Activated CD4-positive, alpha-beta T cell treated with anti-CD3 and anti-CD28 coated beads, Interleukin-2, amount 50 U/mL, for 24 hours (primary cell): ENCODE measurements around the gene FSTL4.

Source experiments
- DNase-seq, 2 donors: peaks; one replicate each; pipeline ENCODE4 v3.0.0-alpha.2; 2020; ENCODE audit warnings: low read depth in 1 of 2, low spot score in 1 of 2

FSTL4 gene

GRCh38 chr5:133431326-133431865 lies 180.9 kb downstream of the FSTL4 start:
- no peak for DNase-seq

GRCh38 chr5:133430095-133430494 lies 182.2 kb downstream of the FSTL4 start:
- DNase-seq: no peak

GRCh38 chr5:133429046-133429445 lies 183.3 kb downstream of the FSTL4 start:
- no peak for DNase-seq

GRCh38 chr5:133428072-133428660 lies 184.2 kb downstream of the FSTL4 start:
- DNase-seq: no peak

DNA sequence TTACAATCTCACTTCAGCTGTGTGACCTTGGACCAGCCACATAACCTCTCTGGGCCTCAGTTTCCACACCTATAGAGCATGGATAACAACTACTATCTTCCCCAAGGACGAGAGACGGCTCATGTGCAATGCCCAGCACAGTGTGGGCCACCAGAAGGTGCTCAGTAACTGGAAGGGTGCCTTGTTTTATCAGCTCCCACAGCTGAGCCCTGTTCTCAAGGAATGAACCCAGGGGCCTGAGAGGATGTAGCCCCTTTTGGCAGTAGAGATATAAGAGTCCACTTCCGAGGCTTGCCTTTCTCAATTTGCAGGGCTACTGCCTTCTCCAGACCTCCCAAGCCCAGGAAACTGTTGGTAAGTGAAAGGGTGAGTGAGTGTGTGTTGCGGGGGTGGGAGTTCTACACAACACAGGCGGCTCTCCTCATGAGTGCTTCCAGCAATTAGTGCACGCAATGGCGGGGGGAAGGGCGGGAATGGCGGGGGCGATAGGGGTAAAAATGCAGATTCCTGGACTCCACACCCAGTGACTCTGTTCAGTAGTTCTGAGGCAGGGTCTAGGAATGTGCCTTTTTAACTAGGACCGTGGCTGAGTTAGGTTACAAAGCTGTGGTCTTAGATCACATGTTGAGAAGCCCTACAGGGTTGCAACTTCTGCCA lies 185.1 kb downstream of the FSTL4 start:
- DNase-seq: no peak

DNA sequence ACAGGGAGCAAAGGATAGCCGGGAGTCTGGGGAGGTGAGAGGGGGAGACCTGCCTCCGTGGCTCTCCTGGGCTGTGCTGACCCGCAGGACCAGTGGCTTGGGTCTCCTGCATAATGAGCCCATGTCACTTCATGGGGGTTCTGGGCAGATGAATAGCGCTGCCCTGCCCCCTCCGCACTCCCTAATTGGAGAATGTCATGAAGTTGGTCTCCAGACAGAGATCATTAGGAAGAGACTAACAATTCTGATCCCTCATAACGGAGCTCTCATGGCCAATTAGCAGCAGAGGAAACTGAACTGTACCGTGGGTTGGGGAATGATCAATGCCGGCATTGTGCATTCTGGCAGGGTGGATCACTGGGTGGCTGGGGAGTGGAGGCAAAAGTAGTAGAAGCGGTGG lies 186.1 kb downstream of the FSTL4 start:
- no peak for DNase-seq

DNA sequence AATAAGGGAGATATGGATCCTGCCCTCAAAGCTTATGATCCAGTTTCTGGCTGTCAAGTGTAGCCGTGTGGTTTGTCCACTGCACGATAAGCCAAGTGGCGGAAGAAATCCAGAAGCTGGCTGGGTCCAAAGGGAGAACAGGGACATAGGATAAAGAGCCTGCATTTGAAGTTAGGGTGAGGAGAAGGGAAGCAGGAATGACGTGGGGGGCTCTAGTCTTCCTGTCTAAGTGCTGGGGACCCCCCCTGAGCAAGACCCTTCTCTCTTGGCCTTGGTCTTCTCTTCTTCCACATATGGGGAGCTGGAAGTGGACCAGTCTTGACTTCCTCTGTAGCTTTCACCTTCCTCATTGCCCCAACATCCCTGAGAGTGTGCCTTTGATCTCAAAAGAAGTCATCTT lies 186.6 kb downstream of the FSTL4 start:
- DNase-seq: no peak

GRCh38 chr5:133425222-133425621 lies 187.1 kb downstream of the FSTL4 start:
- no peak for DNase-seq

DNA sequence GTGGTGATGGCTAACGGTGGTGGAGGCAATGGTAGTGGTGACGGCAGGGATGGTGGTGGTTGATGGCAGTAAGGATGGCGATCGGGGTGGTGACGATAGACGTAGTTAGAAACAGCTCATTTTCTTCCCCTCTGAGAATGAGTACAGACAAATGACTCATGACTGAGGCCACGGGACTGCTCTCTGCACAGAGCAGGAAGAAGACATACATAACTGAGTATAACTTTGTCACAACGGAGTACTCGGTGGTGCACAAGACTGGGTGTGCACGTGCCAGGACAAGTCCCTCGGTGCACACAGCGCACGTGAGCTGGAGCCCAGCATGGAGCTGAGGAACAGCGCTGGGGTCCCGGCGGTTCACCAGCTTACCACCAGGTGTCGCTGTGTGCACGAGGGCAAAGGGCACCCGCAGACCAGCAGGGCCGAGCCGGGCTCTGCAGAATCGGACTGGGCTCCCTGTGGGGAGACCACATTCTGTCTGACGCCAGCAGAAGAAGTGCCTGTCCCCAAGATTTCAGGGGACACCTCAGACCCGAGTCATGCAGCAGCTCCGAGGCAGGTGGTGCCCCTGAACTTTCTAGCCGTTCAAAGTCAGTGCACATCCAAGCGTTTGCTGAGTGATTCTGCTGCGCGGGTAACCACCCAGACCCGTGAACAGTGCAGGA lies 188.6 kb downstream of the FSTL4 start:
- peak; percentile 53 to 60 for DNase-seq

DNA sequence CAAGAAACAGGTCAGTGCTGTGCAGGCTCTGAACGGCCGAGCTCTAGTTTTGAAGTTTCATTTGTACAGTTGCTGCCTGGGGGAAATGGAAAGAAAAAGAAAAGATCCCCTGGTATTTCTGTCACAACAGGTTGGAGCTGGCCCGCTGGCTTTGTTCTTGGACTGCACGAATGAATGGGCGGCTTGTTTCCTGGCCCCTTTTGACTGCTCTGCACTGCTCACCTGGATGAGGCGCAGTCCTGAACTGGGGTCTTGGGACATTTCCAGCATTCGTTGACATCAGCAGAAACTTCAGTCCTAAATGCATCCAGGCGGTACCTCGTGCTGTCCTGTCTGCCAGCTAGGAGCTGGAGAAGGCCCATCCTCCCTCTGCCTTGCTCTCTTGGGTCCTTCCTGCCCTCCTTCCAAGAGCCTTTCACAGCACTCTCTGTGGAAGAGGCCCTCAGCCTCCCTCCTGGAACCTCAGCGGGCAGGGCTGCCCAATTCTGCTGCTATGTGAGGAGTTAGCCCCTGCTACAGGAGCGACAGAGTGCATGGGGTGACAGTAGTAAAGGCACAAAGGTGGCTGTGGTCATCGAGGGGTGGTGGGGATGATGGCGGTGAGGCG lies 189.2 kb downstream of the FSTL4 start:
- DNase-seq: no peak

- no peak for DNase-seq
Measured at GRCh38 chr5:133421806-133422205, 190.5 kb downstream of the FSTL4 start.

DNA sequence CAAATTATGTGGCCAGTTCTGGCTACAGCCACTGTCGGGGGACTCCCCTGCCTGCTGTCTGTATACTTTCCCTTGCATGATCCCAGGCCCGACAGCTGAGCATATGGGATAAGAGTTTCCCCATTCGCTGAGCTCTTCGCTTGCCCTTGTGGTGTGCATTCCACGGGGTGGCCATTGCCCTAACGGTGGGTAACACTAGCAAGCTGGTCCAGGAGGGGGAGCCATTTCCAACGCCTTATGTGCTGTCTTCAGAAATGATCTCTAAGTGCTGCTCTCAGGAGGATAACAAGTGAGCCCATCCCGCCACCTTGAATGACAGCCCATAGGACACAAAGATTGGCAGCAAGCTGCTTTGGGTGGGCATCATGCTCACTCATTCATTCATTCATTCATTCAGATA lies 190.9 kb downstream of the FSTL4 start:
- no peak for DNase-seq

DNA sequence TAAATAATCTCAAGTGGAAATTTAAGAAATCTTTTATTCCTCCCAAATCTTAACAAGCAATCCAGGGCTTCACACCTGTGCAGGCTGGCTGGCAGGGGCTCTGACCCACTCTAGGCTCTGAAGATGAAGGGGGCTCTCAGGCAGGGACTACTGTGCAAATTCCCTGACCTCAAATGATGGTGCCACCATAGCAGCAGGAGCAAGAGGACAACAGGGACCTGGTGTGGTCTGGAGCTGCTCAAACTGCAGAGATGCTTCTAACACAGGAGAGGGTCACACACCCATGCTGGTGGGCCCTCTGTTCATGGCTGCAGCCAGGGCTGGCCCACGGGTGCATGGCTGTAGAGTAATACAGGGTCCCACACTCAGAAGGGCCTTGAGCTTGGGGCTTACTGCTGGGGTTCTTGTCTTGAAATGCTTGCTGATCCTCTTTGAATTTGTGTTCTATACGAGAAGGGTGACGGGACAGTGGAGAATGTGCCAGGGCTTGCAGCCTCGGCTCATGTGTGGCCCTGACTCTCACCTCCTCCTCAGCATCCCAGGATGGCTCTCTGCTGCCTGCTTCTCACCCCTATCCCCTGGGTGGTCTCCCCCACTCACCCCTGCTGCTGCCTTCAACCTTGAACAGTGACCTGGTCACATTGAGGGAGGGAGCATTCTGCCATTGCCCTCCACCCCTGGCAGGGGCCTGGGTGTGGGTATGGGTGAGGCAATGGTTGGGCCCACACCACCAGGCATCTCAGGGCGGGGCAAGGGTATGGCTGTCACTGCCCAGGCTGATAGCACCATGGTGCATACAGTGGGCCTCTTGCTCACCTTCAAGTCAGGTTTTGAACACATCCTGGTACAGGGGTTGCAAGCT lies 191.7 kb downstream of the FSTL4 start:
- no peak for DNase-seq

DNA sequence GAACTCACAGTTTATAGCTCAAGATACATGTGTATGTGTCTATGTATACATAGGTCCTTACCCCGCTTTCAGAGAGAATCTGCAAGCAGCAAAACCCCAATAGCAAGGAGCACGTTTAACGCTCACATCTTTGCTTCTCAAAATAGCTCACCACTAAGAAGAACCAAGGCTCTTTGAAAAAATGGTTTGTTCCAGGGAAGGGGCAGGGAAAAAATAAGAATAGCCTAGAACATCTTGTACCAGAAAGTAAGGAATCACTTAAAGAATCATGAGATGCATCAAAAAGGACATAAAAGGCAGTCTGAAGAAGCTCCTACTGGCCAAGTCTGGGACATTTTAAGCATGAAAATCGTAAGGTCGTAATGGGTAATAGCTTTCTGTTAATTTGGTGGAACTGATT lies 196.4 kb downstream of the FSTL4 start:
- no peak for DNase-seq

- no peak for DNase-seq
Measured at GRCh38 chr5:133415506-133415905, 196.8 kb downstream of the FSTL4 start.

DNA sequence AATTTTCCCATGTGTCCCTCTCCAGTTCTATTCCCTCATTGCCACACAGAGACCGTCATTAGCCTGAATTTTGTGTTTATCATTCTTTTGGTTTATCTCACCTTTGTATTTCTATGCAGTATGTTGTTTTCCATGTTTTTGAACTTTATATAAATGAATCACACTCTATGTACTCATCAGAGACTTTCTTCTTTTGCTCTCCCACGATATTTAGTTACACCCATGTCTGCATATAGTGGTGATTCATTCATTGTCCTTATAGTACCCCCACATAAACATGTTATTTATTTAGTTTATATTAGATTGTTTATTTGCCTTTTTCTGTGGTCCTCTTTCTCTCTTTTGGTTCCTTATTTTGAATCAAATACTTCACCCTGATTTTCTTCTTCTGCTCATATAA lies 199.7 kb downstream of the FSTL4 start:
- no peak for DNase-seq

DNA sequence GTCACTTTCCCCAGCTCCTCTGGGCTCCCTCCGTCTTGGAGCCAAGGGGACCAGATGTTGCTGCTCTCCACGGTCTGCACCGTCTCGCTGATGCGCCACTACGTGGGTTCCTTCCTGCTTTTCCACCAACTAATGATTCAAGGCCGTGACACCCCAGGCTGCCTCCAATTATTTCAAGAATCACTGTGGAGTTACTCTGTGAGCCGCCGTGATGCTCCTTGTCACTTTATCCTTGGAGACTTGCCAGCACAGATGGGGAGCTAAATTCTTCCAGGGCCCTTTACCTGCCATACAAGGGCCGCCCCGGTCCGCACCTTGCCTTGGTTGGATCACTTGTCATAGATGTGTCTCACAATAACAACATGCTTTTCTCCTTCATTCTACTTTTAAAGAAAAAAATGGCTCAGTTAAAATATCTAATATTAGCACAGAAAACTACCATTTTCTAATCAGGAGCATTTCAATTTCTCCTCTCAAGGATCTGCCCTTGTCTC lies 202.0 kb downstream of the FSTL4 start:
- DNase-seq: no peak

- DNase-seq: no peak
Measured at GRCh38 chr5:133409210-133409674, 203.1 kb downstream of the FSTL4 start.

DNA sequence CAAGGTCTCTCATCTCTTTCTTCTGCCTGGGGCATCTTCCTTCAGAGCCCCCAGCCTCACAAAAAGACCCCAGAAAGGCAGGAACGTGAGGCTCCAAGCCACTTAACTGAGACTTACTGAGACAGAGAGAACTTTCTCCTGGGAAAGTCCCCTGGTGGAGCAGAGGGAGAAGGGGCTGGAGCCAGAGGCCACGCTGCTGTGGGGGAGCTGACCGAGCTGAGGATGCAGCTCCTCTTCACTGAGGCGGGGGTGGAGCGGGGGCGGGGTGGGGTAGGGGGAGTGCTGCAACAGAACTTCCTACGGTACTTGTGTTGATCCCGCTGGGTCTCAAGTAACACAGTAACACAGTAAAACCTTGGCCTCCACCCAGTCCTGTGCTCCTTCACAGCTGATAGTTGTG lies 204.0 kb downstream of the FSTL4 start:
- DNase-seq: no peak

GRCh38 chr5:133406977-133407632 lies 205.2 kb downstream of the FSTL4 start:
- no peak for DNase-seq
